ENCODE results near the gene ASB11.
"Not testable (repeated sequence)": the region's sequence is repeated elsewhere in the genome, so short reads cannot be mapped to it uniquely, and the experiment has no call there.

Gene ASB11

GRCh38 chrX:15274946-15275345, 40.5 kb downstream of the ASB11 start:
- DNase-seq (ENCODE audit: low spot score), result no peak
- ChIA-PET CTCF (no interaction called here), POLR2A (ENCODE audit: low non-redundant PET) (no interaction called here)
- TF ChIP-seq CTCF (conservative IDR thresholded peaks at IDR 0.05; ENCODE audit: low read depth), result no peak
- H3K27ac ChIP-seq, result no peak overlapping the region

GRCh38 chrX:15273275-15273674, 42.2 kb downstream of the ASB11 start:
- POLR2A ChIA-PET (ENCODE audit: low non-redundant PET); CTCF ChIA-PET: not testable (repeated sequence)

GRCh38 chrX:15271757-15272156, 43.7 kb downstream of the ASB11 start:
- CTCF ChIA-PET, result no interaction called here
- TF ChIP-seq CTCF (conservative IDR thresholded peaks at IDR 0.05; ENCODE audit: low read depth), result no peak
- DNase-seq (ENCODE audit: low spot score), result no peak
- POLR2A ChIA-PET (ENCODE audit: low non-redundant PET), result no interaction called here
- no peak overlapping the region for H3K27ac ChIP-seq

More at GRCh38 chrX:15273275-15273674, 42.2 kb downstream of the ASB11 start:
- not testable (repeated sequence) for H3K27ac ChIP-seq; DNase-seq (ENCODE audit: low spot score)

- CTCF ChIA-PET, result interaction anchor here (0.5 kb wide), 2 partner anchors 11 to 34 kb away, joined by 3 to 4 read pairs; no protein-coding TSS in a partner anchor
- no peak for TF ChIP-seq CTCF (conservative IDR thresholded peaks at IDR 0.05; ENCODE audit: low read depth)
- POLR2A ChIA-PET (ENCODE audit: low non-redundant PET), result no interaction called here
- DNase-seq (ENCODE audit: low spot score), result peak; percentile 69
- peak within 1 kb of the TSS; percentile 73 for H3K27ac ChIP-seq
These were observed 45.6 kb downstream of the ASB11 start, which contains the start of gene ASB9 for GRCh38 chrX:15269618-15270521. Gene ASB9, minus strand, starts transcription at chrX:15270083. Its CDS starts 209 bp downstream, at chrX:15269874.

GRCh38 chrX:15269120-15269519, 46.3 kb downstream of the ASB11 start:
- TF ChIP-seq CTCF (conservative IDR thresholded peaks at IDR 0.05; ENCODE audit: low read depth), result no peak
- ChIA-PET CTCF (no interaction called here), POLR2A (ENCODE audit: low non-redundant PET) (no interaction called here)
- H3K27ac ChIP-seq, result no peak overlapping the region
- DNase-seq (ENCODE audit: low spot score), result peak; percentile 3

GRCh38 chrX:15254852-15255251, 60.6 kb downstream of the ASB11 start:
- ChIA-PET POLR2A (ENCODE audit: low non-redundant PET) (no interaction called here), CTCF (no interaction called here)
- no peak for TF ChIP-seq CTCF (conservative IDR thresholded peaks at IDR 0.05; ENCODE audit: low read depth)
- no peak overlapping the region for H3K27ac ChIP-seq
- no peak for DNase-seq (ENCODE audit: low spot score)

- CTCF ChIA-PET, result no interaction called here
- POLR2A ChIA-PET (ENCODE audit: low non-redundant PET), result no interaction called here
- DNase-seq (ENCODE audit: low spot score), result no peak
- TF ChIP-seq CTCF (conservative IDR thresholded peaks at IDR 0.05; ENCODE audit: low read depth), result no peak
- no peak overlapping the region for H3K27ac ChIP-seq
These were observed 69.5 kb downstream of the ASB11 start for GRCh38 chrX:15245896-15246295.

Measured in RWPE1 (cell line).